ENCODE results near the gene ADCY3.

Gene ADCY3

DNA sequence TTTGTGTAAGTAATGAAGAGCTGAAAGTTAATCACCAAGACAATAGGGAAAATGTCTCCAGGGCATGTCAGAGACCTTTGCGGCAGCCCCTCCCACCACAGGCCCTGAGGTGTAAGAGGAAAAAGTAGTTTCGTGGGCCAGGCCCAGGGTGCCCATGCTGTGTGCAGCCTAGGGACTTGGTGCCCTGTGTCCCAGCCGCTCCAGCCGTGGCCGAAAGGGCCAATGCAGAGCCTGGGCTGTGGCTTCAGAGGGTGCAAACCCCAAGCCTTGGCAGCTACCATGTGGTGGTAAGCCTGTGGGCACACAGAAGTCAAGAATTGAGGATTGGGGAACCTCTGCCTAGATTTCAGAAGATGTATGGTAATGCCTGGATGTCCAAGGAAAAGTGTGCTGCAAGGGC, 74.3 kb downstream of the ADCY3 start:
- WGBS (ENCODE audit: insufficient coverage), result 96% methylated on average over 5 of the region's 5 CpGs
- Histone ChIP-seq H3K27ac (ENCODE audit: insufficient read depth in 1 of 2, low read depth in 1 of 2, low read length in 2 of 2, poor library complexity in 1 of 2, severe bottlenecking in 2 of 2) (no peak overlapping the region), H3K4me3 (ENCODE audit: control insufficient read depth in 1 of 7, extremely low read depth in 1 of 7, insufficient read depth in 4 of 7, low read depth in 2 of 7, low read length in 6 of 7) (no peak overlapping the region), H3K9me3 (ENCODE audit: control extremely low read depth in 1 of 5, control insufficient read depth in 4 of 5, insufficient read depth in 2 of 5, low read depth in 1 of 5, low read length in 4 of 5) (peaks cover 0 to 19% (median 3%) of the 10 kb centered on the region in 5 experiments), H3K36me3 (ENCODE audit: control insufficient read depth in 4 of 4, insufficient read depth in 4 of 4, low read length in 3 of 4) (peaks cover 0 to 42% (median 18%) of the 10 kb centered on the region in 4 experiments), H3K27me3 (replicated peaks in 2 of 5; ENCODE audit: control insufficient read depth in 4 of 5, insufficient read depth in 5 of 5, low read length in 4 of 5) (no peaks in the 10 kb centered on the region), H3K4me1 (ENCODE audit: control extremely low read depth in 1 of 4, control insufficient read depth in 4 of 4, insufficient read depth in 4 of 4, low read length in 3 of 4) (no peaks in the 10 kb centered on the region)
- ChIA-PET CTCF (interaction anchor here (0.8 to 1.2 kb wide), 2 partner anchors 16 to 424 kb away, joined by 3 read pairs; no protein-coding TSS in a partner anchor), POLR2A (interaction anchor here (0.6 kb wide), 1 partner anchor 25 kb away, joined by 4 read pairs; no protein-coding TSS in a partner anchor)
- no peak for DNase-seq

DNA sequence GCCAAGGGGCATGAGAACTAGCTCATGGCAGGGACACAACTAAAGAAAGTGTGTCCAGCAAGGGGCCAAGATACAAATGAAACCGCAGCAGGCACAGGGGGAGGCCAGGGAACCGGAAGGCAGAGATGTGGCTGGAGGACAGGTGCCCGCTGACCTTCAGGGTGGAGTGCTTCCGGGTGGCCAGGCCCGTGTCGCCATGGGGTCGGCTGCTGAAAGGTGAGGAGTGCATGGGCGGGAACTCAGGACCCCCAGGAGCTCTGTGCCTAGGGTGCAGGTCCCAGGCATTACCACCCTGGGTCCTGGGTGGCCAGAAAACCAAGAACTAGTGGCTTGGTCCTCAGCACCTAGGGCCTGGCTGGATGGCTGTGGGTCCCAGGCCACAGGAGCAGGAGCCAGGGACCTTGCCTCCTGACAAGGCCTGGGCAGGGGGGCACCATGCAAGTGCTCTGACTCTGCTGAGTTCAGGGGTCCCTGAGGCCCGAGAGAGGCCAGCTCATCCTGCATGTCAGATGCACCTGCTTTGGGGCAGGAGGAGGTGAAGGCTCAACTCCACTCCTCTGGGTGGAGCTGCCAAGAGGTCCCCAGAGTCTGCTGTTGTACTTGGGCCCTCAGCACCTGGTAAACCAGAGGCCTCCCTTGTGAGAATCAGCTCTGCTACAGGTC, 75.9 kb downstream of the ADCY3 start:
- Histone ChIP-seq H3K4me1 (ENCODE audit: control extremely low read depth in 1 of 4, control insufficient read depth in 4 of 4, insufficient read depth in 4 of 4, low read length in 3 of 4) (no peaks in the 10 kb centered on the region), H3K27me3 (replicated peaks in 2 of 5; ENCODE audit: control insufficient read depth in 4 of 5, insufficient read depth in 5 of 5, low read length in 4 of 5) (no peaks in the 10 kb centered on the region), H3K4me3 (ENCODE audit: control insufficient read depth in 1 of 7, extremely low read depth in 1 of 7, insufficient read depth in 4 of 7, low read depth in 2 of 7, low read length in 6 of 7) (no peak overlapping the region), H3K27ac (ENCODE audit: insufficient read depth in 1 of 2, low read depth in 1 of 2, low read length in 2 of 2, poor library complexity in 1 of 2, severe bottlenecking in 2 of 2) (no peak overlapping the region), H3K36me3 (ENCODE audit: control insufficient read depth in 4 of 4, insufficient read depth in 4 of 4, low read length in 3 of 4) (peaks cover 0 to 50% (median 25%) of the 10 kb centered on the region in 4 experiments), H3K9me3 (ENCODE audit: control extremely low read depth in 1 of 5, control insufficient read depth in 4 of 5, insufficient read depth in 2 of 5, low read depth in 1 of 5, low read length in 4 of 5) (peaks cover 0 to 19% (median 0%) of the 10 kb centered on the region in 5 experiments)
- POLR2A ChIA-PET, result no interaction called here
- WGBS (ENCODE audit: insufficient coverage), result over 99% methylated on average over 9 of the region's 9 CpGs
- no peak for DNase-seq
- CTCF ChIA-PET, result interaction anchor here (2.4 kb wide), 1 partner anchor 16 kb away, joined by 7 read pairs; no protein-coding TSS in a partner anchor

DNA sequence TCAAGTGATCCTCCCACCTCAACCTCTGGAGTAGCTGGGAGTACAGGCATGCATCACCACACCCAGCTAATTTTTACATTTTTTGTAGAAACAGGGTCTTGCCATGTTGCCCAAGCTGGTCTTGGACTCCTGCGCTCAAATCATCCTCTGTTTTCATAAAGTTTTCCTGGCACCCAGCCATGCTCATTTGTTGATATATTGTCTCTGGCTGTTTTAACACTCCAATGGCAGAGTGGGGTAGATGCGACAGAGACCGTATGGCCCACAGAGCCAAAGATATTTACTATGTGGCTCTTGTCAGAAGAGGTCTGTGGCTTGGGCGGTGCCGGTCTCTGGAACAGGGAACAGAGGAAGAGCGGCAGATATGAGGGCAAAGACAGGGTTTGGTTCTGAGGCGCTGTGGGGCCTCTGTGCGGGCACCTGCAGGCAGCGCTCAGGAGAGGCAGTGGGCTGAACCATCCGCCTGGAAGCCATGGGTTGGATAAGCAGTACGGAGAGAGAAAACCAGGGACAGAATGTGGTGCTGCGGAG, 76.6 kb downstream of the ADCY3 start:
- POLR2A ChIA-PET, result no interaction called here
- Histone ChIP-seq H3K4me3 (ENCODE audit: control insufficient read depth in 1 of 7, extremely low read depth in 1 of 7, insufficient read depth in 4 of 7, low read depth in 2 of 7, low read length in 6 of 7) (no peak overlapping the region), H3K9me3 (ENCODE audit: control extremely low read depth in 1 of 5, control insufficient read depth in 4 of 5, insufficient read depth in 2 of 5, low read depth in 1 of 5, low read length in 4 of 5) (peaks cover 0 to 15% (median 0%) of the 10 kb centered on the region in 5 experiments), H3K4me1 (ENCODE audit: control extremely low read depth in 1 of 4, control insufficient read depth in 4 of 4, insufficient read depth in 4 of 4, low read length in 3 of 4) (no peaks in the 10 kb centered on the region), H3K36me3 (ENCODE audit: control insufficient read depth in 4 of 4, insufficient read depth in 4 of 4, low read length in 3 of 4) (peaks cover 0 to 49% (median 24%) of the 10 kb centered on the region in 4 experiments), H3K27ac (ENCODE audit: insufficient read depth in 1 of 2, low read depth in 1 of 2, low read length in 2 of 2, poor library complexity in 1 of 2, severe bottlenecking in 2 of 2) (no peak overlapping the region), H3K27me3 (replicated peaks in 2 of 5; ENCODE audit: control insufficient read depth in 4 of 5, insufficient read depth in 5 of 5, low read length in 4 of 5) (no peaks in the 10 kb centered on the region)
- 98% methylated on average over 12 of the region's 12 CpGs for WGBS (ENCODE audit: insufficient coverage)
- no peak for DNase-seq
- CTCF ChIA-PET, result interaction anchor here (2.4 kb wide), 1 partner anchor 15 kb away, joined by 7 read pairs; no protein-coding TSS in a partner anchor

DNA sequence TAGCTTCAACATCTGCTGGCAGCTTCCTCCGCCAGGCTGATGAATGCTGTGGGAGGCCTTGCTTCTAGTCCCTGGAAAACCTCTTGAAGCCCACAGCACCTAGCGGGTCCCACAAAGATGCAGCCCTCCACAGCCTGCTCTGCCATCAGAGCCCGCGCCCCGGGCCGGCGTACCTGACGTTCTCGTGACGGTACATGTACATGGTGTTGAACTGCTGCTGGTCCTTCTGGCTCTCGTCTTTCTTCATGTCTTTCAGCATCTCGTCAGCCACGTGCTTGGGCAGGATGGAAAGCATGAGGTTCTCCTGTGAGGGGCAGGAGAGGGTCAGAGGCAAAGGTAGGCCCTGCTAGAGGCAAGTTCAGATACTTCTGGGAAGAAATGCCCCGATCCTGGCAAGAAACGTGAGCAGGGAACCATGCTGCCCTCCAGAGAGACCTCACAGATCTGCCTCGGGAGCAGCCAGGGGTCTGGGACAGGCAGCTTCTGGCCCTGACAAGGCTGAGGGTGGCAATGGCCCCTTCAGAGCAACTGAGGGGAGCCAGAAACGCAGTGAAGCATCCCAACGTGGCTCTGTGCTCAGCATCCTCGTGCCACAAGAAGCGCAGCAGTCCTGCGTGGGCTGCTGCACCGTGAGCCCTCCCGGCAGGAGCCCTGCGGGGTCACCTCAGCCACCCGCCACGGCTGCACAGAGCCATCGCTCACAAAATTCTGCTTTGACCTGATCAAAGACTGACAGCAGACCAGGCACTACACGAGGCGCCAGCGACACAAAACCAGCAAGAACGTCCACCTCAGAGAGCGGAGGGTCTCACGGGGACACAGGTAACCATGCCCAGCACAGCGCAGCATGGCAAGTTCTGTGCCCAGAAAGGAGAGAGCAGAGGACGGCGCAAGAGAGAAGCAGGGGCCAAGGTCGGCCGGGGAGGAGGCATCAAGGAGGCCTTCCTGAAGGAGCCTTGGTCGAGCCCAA, 77.7 kb downstream of the ADCY3 start:
- Histone ChIP-seq H3K27me3 (replicated peaks in 2 of 5; ENCODE audit: control insufficient read depth in 4 of 5, insufficient read depth in 5 of 5, low read length in 4 of 5) (no peaks in the 10 kb centered on the region), H3K4me3 (ENCODE audit: control insufficient read depth in 1 of 7, extremely low read depth in 1 of 7, insufficient read depth in 4 of 7, low read depth in 2 of 7, low read length in 6 of 7) (no peak overlapping the region), H3K4me1 (ENCODE audit: control extremely low read depth in 1 of 4, control insufficient read depth in 4 of 4, insufficient read depth in 4 of 4, low read length in 3 of 4) (no peaks in the 10 kb centered on the region), H3K36me3 (ENCODE audit: control insufficient read depth in 4 of 4, insufficient read depth in 4 of 4, low read length in 3 of 4) (peaks cover 0 to 55% (median 29%) of the 10 kb centered on the region in 4 experiments), H3K27ac (ENCODE audit: insufficient read depth in 1 of 2, low read depth in 1 of 2, low read length in 2 of 2, poor library complexity in 1 of 2, severe bottlenecking in 2 of 2) (no peak overlapping the region), H3K9me3 (ENCODE audit: control extremely low read depth in 1 of 5, control insufficient read depth in 4 of 5, insufficient read depth in 2 of 5, low read depth in 1 of 5, low read length in 4 of 5) (peaks cover 0 to 9% (median 0%) of the 10 kb centered on the region in 5 experiments)
- WGBS (ENCODE audit: insufficient coverage), result 97% methylated on average over 36 of the region's 39 CpGs
- no peak for DNase-seq
- CTCF ChIA-PET, result interaction anchor here (1.1 to 2.4 kb wide), 2 partner anchors 11 to 14 kb away, joined by 3 to 7 read pairs; no protein-coding TSS in a partner anchor
- POLR2A ChIA-PET, result no interaction called here

GRCh38 chr2:24840962-24841945, 78.8 kb downstream of the ADCY3 start:
- peaks cover 3 to 66% (median 36%) of the 10 kb centered on the region in 4 experiments for H3K36me3 ChIP-seq (ENCODE audit: control insufficient read depth in 4 of 4, insufficient read depth in 4 of 4, low read length in 3 of 4)
- no peaks in the 10 kb centered on the region for H3K27me3 ChIP-seq (replicated peaks in 2 of 5; ENCODE audit: control insufficient read depth in 4 of 5, insufficient read depth in 5 of 5, low read length in 4 of 5)
- no peak overlapping the region for H3K27ac ChIP-seq (ENCODE audit: insufficient read depth in 1 of 2, low read depth in 1 of 2, low read length in 2 of 2, poor library complexity in 1 of 2, severe bottlenecking in 2 of 2)
- H3K9me3 ChIP-seq (ENCODE audit: control extremely low read depth in 1 of 5, control insufficient read depth in 4 of 5, insufficient read depth in 2 of 5, low read depth in 1 of 5, low read length in 4 of 5), result peaks cover 0 to 4% (median 0%) of the 10 kb centered on the region in 5 experiments
- no peaks in the 10 kb centered on the region for H3K4me1 ChIP-seq (ENCODE audit: control extremely low read depth in 1 of 4, control insufficient read depth in 4 of 4, insufficient read depth in 4 of 4, low read length in 3 of 4)
- H3K4me3 ChIP-seq (ENCODE audit: control insufficient read depth in 1 of 7, extremely low read depth in 1 of 7, insufficient read depth in 4 of 7, low read depth in 2 of 7, low read length in 6 of 7), result no peak overlapping the region
- POLR2A ChIA-PET, result no interaction called here
- DNase-seq, result no peak
- WGBS (ENCODE audit: insufficient coverage), result 94% methylated on average over 26 of the region's 26 CpGs
- CTCF ChIA-PET, result interaction anchor here (1.1 to 1.7 kb wide), 2 partner anchors 10 to 14 kb away, joined by 3 to 5 read pairs; no protein-coding TSS in a partner anchor

- WGBS (ENCODE audit: insufficient coverage), result 94% methylated on average over 11 of the region's 17 CpGs
- DNase-seq, result no peak
- Histone ChIP-seq H3K27me3 (replicated peaks in 2 of 5; ENCODE audit: control insufficient read depth in 4 of 5, insufficient read depth in 5 of 5, low read length in 4 of 5) (no peaks in the 10 kb centered on the region), H3K27ac (ENCODE audit: insufficient read depth in 1 of 2, low read depth in 1 of 2, low read length in 2 of 2, poor library complexity in 1 of 2, severe bottlenecking in 2 of 2) (no peak overlapping the region), H3K9me3 (ENCODE audit: control extremely low read depth in 1 of 5, control insufficient read depth in 4 of 5, insufficient read depth in 2 of 5, low read depth in 1 of 5, low read length in 4 of 5) (no peaks in the 10 kb centered on the region), H3K36me3 (ENCODE audit: control insufficient read depth in 4 of 4, insufficient read depth in 4 of 4, low read length in 3 of 4) (peaks cover 3 to 73% (median 41%) of the 10 kb centered on the region in 4 experiments), H3K4me1 (ENCODE audit: control extremely low read depth in 1 of 4, control insufficient read depth in 4 of 4, insufficient read depth in 4 of 4, low read length in 3 of 4) (no peaks in the 10 kb centered on the region), H3K4me3 (ENCODE audit: control insufficient read depth in 1 of 7, extremely low read depth in 1 of 7, insufficient read depth in 4 of 7, low read depth in 2 of 7, low read length in 6 of 7) (no peak overlapping the region)
- ChIA-PET CTCF (interaction anchor here (1.7 kb wide), 1 partner anchor 13 kb away, joined by 5 read pairs; no protein-coding TSS in a partner anchor), POLR2A (no interaction called here)
Observed at GRCh38 chr2:24840164-24840869, 79.7 kb downstream of the ADCY3 start.
